GM15510 (cell line): ENCODE results near the gene FFAR1.

ENCODE experiments used
- POLR2A ChIP-seq: IDR thresholded peaks from 3 replicates; pipeline ENCODE4 v1.6.1; 2011; ENCODE audit warnings: borderline replicate concordance; ENCODE audit not compliant: insufficient read length; ENCODE audit errors: extremely low read depth

The FFAR1 gene

GRCh38 chr19:35328851-35329285 is 18.8 kb upstream of the FFAR1 start, which contains the start of gene CD22:
TSS of gene CD22 (plus strand) at chr19:35329187. CDS start at chr19:35332041, 2,854 bp downstream.
- peak; percentile 74 for TF ChIP-seq POLR2A

- TF ChIP-seq POLR2A: peak; percentile 4
Measured at GRCh38 chr19:35329323-35329722, 18.4 kb upstream of the FFAR1 start.

- no peak for TF ChIP-seq POLR2A
Measured at GRCh38 chr19:35330475-35330874, 17.2 kb upstream of the FFAR1 start.

DNA sequence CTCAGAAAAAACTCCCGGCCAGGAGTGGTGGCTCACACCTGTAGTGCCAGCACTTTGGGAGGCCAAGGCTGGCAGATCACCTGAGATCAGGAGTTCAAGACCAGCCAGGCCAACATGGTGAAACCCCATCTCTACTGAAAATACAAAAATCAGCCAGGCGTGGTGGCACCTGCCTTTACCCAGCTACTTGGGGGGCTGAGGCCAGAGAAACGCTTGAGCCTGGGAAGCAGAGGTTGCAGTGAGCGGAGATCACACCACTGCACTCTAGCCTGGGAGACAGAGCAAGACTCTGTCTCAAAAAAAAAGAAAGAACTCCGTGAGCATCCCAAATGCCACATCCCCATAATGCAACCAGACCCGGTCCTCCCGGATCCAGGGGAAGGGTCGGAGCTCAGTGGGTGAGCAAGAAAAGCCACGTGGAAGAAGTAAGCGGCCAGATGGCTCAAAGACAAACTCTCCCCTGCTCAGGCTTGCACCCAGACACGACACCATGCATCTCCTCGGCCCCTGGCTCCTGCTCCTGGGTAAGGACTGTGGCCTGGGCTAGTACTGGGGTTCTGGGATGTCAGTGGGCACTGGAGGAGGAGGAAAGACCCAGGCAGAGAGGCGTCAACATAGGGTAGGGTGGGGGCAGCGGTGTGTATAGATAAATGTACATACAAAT is 16.0 kb upstream of the FFAR1 start:
- peak; percentile 9 for TF ChIP-seq POLR2A

DNA sequence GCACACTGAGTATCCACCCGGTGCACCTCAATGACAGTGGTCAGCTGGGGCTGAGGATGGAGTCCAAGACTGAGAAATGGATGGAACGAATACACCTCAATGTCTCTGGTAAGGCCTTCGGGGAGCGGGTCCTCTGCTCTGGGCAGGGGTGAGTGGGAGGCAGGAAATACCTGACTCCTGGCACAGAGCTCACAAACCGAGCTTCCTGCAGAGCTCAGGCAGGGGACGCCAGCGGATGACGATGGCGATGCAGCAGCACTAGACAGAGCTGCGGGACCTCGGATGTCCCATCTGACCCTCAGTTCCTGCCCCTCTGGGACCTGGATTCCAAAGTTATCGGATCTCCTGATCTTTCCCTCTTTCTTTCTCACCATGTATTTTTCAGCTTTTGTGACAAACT is 14.9 kb upstream of the FFAR1 start:
- TF ChIP-seq POLR2A: peak; percentile 55

GRCh38 chr19:35334144-35334753 is 13.5 kb upstream of the FFAR1 start:
- no peak for TF ChIP-seq POLR2A

- TF ChIP-seq POLR2A: no peak
Measured at GRCh38 chr19:35336166-35336955, 11.3 kb upstream of the FFAR1 start.

DNA sequence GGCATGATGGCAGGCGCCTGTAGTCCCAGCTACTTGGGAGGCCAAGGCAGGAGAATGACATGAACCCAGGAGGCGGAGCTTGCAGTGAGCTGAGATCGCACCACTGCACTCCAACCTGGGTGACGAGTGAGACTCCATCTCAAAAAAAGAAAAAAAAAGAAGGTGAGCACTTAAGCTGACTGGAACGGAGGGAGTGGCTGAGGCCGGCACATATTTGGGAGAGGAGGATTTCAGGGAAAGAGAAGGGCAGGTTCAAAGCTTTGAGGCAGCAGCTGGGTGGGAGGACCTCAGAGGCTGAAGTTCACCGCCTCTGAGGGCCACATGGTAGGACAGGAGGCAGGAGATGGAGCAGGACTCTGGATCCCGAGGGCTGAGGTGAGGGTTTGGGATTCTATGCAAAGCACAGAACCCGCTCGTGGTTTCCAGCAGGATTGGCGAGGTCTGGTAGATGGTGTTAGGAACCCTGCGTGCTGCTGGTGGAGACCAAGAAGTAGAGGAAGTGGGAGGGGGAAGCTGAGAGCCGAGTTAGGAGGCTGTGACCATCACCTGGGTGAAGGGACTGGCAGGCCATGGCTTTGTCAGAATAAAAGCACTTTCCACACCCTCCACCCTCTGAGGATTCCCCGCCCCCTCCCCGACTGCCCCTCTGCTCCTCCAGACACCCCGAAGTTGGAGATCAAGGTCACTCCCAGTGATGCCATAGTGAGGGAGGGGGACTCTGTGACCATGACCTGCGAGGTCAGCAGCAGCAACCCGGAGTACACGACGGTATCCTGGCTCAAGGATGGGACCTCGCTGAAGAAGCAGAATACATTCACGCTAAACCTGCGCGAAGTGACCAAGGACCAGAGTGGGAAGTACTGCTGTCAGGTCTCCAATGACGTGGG is 10.4 kb upstream of the FFAR1 start:
- no peak for TF ChIP-seq POLR2A

- TF ChIP-seq POLR2A: peak; percentile 27
Measured at GRCh38 chr19:35337984-35338296, 9.8 kb upstream of the FFAR1 start.

- TF ChIP-seq POLR2A: no peak
Measured at GRCh38 chr19:35340431-35340830, 7.3 kb upstream of the FFAR1 start.

DNA sequence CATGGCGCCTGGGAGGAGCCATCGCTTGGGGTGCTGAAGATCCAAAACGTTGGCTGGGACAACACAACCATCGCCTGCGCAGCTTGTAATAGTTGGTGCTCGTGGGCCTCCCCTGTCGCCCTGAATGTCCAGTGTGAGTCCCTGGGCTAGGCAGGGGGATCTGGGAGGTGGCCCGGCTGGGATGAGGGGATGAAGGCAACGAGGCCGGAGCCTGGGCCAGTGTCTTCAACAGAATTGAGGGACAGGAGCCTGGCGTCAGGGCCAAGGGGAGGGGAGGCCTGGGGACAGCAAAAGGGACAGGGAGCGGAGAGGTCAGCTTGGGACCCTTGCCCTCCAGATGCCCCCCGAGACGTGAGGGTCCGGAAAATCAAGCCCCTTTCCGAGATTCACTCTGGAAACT is 6.7 kb upstream of the FFAR1 start:
- no peak for TF ChIP-seq POLR2A

GRCh38 chr19:35341565-35342225 is 6.0 kb upstream of the FFAR1 start:
- no peak for TF ChIP-seq POLR2A

DNA sequence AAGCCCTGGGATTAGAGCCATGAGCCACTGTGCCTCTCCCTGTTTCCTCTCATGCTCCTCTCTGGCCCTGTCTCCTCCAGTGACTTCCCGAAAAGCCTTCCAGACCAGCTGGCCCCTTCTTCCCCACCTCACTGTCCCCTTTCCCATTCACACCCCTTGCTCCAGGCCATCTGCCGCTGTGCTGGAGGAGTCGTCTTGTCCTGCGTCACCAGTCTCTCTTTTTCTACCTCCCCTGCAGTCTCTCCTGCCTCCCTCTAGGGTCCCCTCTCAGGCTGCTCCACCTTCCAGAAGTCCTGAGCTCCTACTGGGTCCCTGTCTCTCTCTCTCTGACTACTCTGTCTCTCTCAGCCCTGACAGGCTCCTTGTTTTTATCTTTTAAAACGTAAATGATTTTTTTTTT is 5.3 kb upstream of the FFAR1 start:
- no peak for TF ChIP-seq POLR2A

DNA sequence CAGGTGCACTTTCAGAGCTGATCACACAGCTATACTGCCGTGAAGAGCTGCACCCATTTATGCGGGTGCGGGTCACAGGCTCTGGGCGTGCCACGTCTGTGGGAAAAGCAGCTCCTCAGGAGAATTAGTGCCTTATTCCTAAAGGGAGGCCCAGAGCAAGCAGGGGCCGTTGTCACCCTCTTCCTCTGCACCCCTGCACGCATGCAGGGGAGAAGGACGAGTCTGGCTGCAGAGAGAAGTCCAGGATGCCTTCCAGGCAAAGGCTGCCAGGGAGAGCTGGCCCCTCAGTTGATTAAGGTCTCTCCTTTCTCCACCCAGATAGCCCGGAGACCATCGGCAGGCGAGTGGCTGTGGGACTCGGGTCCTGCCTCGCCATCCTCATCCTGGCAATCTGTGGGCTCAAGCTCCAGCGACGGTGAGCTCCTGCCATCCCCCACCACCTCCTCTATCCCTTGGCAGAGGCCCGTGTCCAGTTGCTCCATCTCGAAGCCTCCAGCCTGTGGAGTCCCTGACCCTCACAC is 3.1 kb upstream of the FFAR1 start:
- TF ChIP-seq POLR2A: no peak

GRCh38 chr19:35345671-35346111 is 2.0 kb upstream of the FFAR1 start:
- peak; percentile 19 for TF ChIP-seq POLR2A
